GM23248 (cell line): ENCODE data around the gene XXYLT1. TPM values are rescaled to one million over a fixed set of nuclear protein-coding genes. Genes with fewer than 3 reads are reported as not detected.
"Not testable (repeated sequence)": the region's sequence is repeated elsewhere in the genome, so short reads cannot be mapped to it uniquely, and the experiment has no call there.

Experiments used
- DNase-seq: peaks from one replicate; pipeline ENCODE4 v3.0.0-alpha.2; 2015
- H2AFZ ChIP-seq: fragments of 200-600 bp; sonication (generic); 2 replicates; pipeline ENCODE4 v1.6.1; 2016; ENCODE audit warnings: antibody characterized with exemption
- H3F3A ChIP-seq: fragments of 200-600 bp; sonication (generic); 2 replicates; pipeline ENCODE4 v1.6.1; 2016; ENCODE audit warnings: mild to moderate bottlenecking, antibody characterized with exemption, mixed run types; ENCODE audit not compliant: insufficient read depth
- H3K27ac ChIP-seq: fragments of 200-600 bp; sonication (generic); 2 replicates; pipeline ENCODE4 v1.5.1; 2016; ENCODE audit warnings: mild to moderate bottlenecking
- H3K27me3 ChIP-seq: fragments of 200-600 bp; sonication (generic); replicated peaks from 2 replicates; pipeline ENCODE4 v1.6.1; 2016; ENCODE audit warnings: mild to moderate bottlenecking; ENCODE audit not compliant: insufficient read depth
- H3K36me3 ChIP-seq: fragments of 200-600 bp; sonication (generic); 2 replicates; pipeline ENCODE4 v1.6.1; 2016; ENCODE audit warnings: low read depth, mild to moderate bottlenecking
- H3K4me1 ChIP-seq: fragments of 200-600 bp; sonication (generic); 2 replicates; pipeline ENCODE4 v1.6.1; 2016; ENCODE audit warnings: mild to moderate bottlenecking; ENCODE audit not compliant: insufficient read depth
- H3K4me2 ChIP-seq: fragments of 200-600 bp; sonication (generic); one replicate; pipeline ENCODE4 v1.6.1; 2016; ENCODE audit warnings: mild to moderate bottlenecking; ENCODE audit not compliant: unreplicated experiment
- H3K4me3 ChIP-seq: fragments of 200-600 bp; sonication (generic); 2 replicates; pipeline ENCODE4 v1.5.1; 2016; ENCODE audit warnings: mild to moderate bottlenecking
- H3K79me2 ChIP-seq: fragments of 200-600 bp; sonication (generic); 2 replicates; pipeline ENCODE4 v1.6.1; 2016; ENCODE audit warnings: mild to moderate bottlenecking; ENCODE audit not compliant: insufficient read depth
- H3K9ac ChIP-seq: fragments of 200-600 bp; sonication (generic); 2 replicates; pipeline ENCODE4 v1.6.1; 2016; ENCODE audit warnings: mild to moderate bottlenecking
- H3K9me2 ChIP-seq: fragments of 200-600 bp; sonication (generic); 2 replicates; pipeline ENCODE4 v1.6.1; 2016; ENCODE audit warnings: mixed run types, mild to moderate bottlenecking, moderate library complexity; ENCODE audit not compliant: insufficient read depth
- H3K9me3 ChIP-seq: fragments of 200-600 bp; sonication (generic); one replicate; pipeline ENCODE4 v1.6.1; 2017; ENCODE audit warnings: low read depth
- H4K20me1 ChIP-seq: fragments of 200-600 bp; sonication (generic); 2 replicates; pipeline ENCODE4 v1.6.0; 2016; ENCODE audit not compliant: insufficient read depth
- EZH2 ChIP-seq: fragments of 200-600 bp; sonication (generic); IDR thresholded peaks from 2 replicates; pipeline ENCODE4 v1.6.1; 2018; ENCODE audit warnings: antibody characterized with exemption, mild to moderate bottlenecking; ENCODE audit not compliant: insufficient read depth, poor library complexity, severe bottlenecking
- EZH2phosphoT487 ChIP-seq: fragments of 200-600 bp; sonication (generic); IDR thresholded peaks from 2 replicates; pipeline ENCODE4 v1.6.1; 2018; ENCODE audit warnings: antibody characterized with exemption, moderate library complexity, mild to moderate bottlenecking, low read depth; ENCODE audit not compliant: insufficient read depth
- WGBS, 2 experiments: methylation state at CpG; one replicate each; pipeline ENCODE4 v1.1.6; 2015 to 2017; ENCODE audit warnings: low lambda C conversion rate in 2 of 2, low coverage in 1 of 2; ENCODE audit errors: missing lambda C conversion rate in 2 of 2; 5-methylcytosine and 5-hydroxymethylcytosine counted together
- in situ Hi-C: fragments of 300-500 bp; cut with MboI; formaldehyde crosslinking; loops from 2 replicates; pipeline ENCODE4 v1.15.0; 2020
- polyA plus RNA-seq: library from polyadenylated mRNA; unstranded; fragments of >200 nt; fragmentation: Nextera tagmentation; extraction: Ambion mirVana; gene quantifications from 2 replicates; pipeline ENCODE4 v1.2.1, GENCODE V29; 2016
- total RNA-seq: library from RNA; depleted of rRNA; stranded (reverse); fragments of >200 nt; shearing (Covaris generic); gene quantifications from 2 replicates; pipeline ENCODE4 v1.2.3, GENCODE V29; 2014

XXYLT1 gene
- total and polyA plus RNA-seq, 2 experiments from 2014 or later = 22.8 to 44.7 TPM

- Histone ChIP-seq H3K9me3 (no peaks in the 10 kb centered on the region), H3K27me3 (peaks cover 11% of the 10 kb centered on the region; the same call in 1 of the 2 replicates), H3K36me3 (no peaks in the 10 kb centered on the region), H3K79me2 (no peaks in the 10 kb centered on the region), H3K9me2 (no peaks in the 10 kb centered on the region), H3K4me2 (no peak overlapping the region), H2AFZ (no peak overlapping the region), H3K9ac (no peak overlapping the region), H4K20me1 (no peaks in the 10 kb centered on the region), H3F3A (no peaks in the 10 kb centered on the region), H3K4me1 (no peaks in the 10 kb centered on the region), H3K4me3 (no peak overlapping the region), H3K27ac (no peak overlapping the region)
- no peak for TF ChIP-seq EZH2phosphoT487
- TF ChIP-seq EZH2 = no peak
- DNase-seq = no peak
- WGBS, 2 experiments = 75 to 82% methylated on average over 5 of the region's 5 CpGs
- in situ Hi-C loops = no loop called here
Measured at GRCh38 chr3:195038161-195038560, 232.8 kb downstream of the XXYLT1 start.

- H3K9me3 ChIP-seq, H3K4me2 ChIP-seq, in situ Hi-C loops, H3F3A ChIP-seq, H3K79me2 ChIP-seq, H4K20me1 ChIP-seq, H3K36me3 ChIP-seq, H2AFZ ChIP-seq, H3K27ac ChIP-seq, H3K4me1 ChIP-seq, DNase-seq, H3K4me3 ChIP-seq, H3K9me2 ChIP-seq, H3K9ac ChIP-seq: not testable (repeated sequence)
- peaks cover 10% of the 10 kb centered on the region; the same call in 1 of the 2 replicates for H3K27me3 ChIP-seq
- 62 to 63% methylated on average over 3 of the region's 3 CpGs for WGBS, 2 experiments
Measured at GRCh38 chr3:195037586-195037985, 233.4 kb downstream of the XXYLT1 start.

- 72 to 74% methylated on average over 5 of the region's 5 CpGs for WGBS, 2 experiments
- no peak overlapping the region for H3K9ac ChIP-seq
Measured at GRCh38 chr3:195036974-195037373, 234.0 kb downstream of the XXYLT1 start.

GRCh38 chr3:195036574-195036973 lies 234.4 kb downstream of the XXYLT1 start:
- Histone ChIP-seq H2AFZ (no peak overlapping the region), H3K9me3 (no peaks in the 10 kb centered on the region), H4K20me1 (no peaks in the 10 kb centered on the region), H3K4me3 (no peak overlapping the region), H3K79me2 (no peaks in the 10 kb centered on the region), H3K4me2 (no peak overlapping the region), H3K9me2 (no peaks in the 10 kb centered on the region), H3F3A (no peaks in the 10 kb centered on the region), H3K9ac (no peak overlapping the region), H3K36me3 (no peaks in the 10 kb centered on the region), H3K27me3 (0 out of 2 replicates have a peak, but pooled peaks cover under 1% of the 10 kb centered on the region), H3K27ac (no peak overlapping the region), H3K4me1 (no peaks in the 10 kb centered on the region)
- in situ Hi-C loops = no loop called here
- 64 to 67% methylated on average over 6 of the region's 6 CpGs for WGBS, 2 experiments
- TF ChIP-seq EZH2phosphoT487 = no peak
- no peak for DNase-seq

More at GRCh38 chr3:195036974-195037373, 234.0 kb downstream of the XXYLT1 start:
- H3K27me3 ChIP-seq = peaks cover 4% of the 10 kb centered on the region; the same call in 1 of the 2 replicates
- no peaks in the 10 kb centered on the region for H3K79me2 ChIP-seq
- no peaks in the 10 kb centered on the region for H3K9me2 ChIP-seq
- no peak overlapping the region for H3K27ac ChIP-seq
- no peak overlapping the region for H2AFZ ChIP-seq
- DNase-seq = no peak
- no peaks in the 10 kb centered on the region for H3K9me3 ChIP-seq
- no peaks in the 10 kb centered on the region for H3K36me3 ChIP-seq
- H3F3A ChIP-seq = no peaks in the 10 kb centered on the region
- in situ Hi-C loops = no loop called here
- no peaks in the 10 kb centered on the region for H3K4me1 ChIP-seq
- no peaks in the 10 kb centered on the region for H4K20me1 ChIP-seq
- TF ChIP-seq EZH2phosphoT487 (no peak), EZH2 (no peak)
- no peak overlapping the region for H3K4me2 ChIP-seq
- no peak overlapping the region for H3K4me3 ChIP-seq

- H3K27ac ChIP-seq = no peak overlapping the region
- no peak for DNase-seq
- TF ChIP-seq EZH2phosphoT487 (no peak), EZH2 (no peak)
- no peaks in the 10 kb centered on the region for H3K36me3 ChIP-seq
- in situ Hi-C loops = no loop called here
- H3K9me2 ChIP-seq = no peaks in the 10 kb centered on the region
- no peak overlapping the region for H3K9ac ChIP-seq
- WGBS, 2 experiments = 62 to 72% methylated on average over 6 to 17 of the region's 17 CpGs
- no peaks in the 10 kb centered on the region for H3K79me2 ChIP-seq
- H3K9me3 ChIP-seq = no peaks in the 10 kb centered on the region
- no peaks in the 10 kb centered on the region for H3F3A ChIP-seq
- H2AFZ ChIP-seq = no peak overlapping the region
- H4K20me1 ChIP-seq = no peaks in the 10 kb centered on the region
- no peak overlapping the region for H3K4me3 ChIP-seq
- no peak overlapping the region for H3K4me2 ChIP-seq
- H3K27me3 ChIP-seq = no peaks in the 10 kb centered on the region
- no peaks in the 10 kb centered on the region for H3K4me1 ChIP-seq
Measured at GRCh38 chr3:195036203-195036505, 234.8 kb downstream of the XXYLT1 start.
